ENCODE results near the gene BCORL1. TPM values are rescaled to one million over a fixed set of nuclear protein-coding genes. Genes with fewer than 3 reads are reported as not detected.

The BCORL1 gene
- total and polyA plus RNA-seq, 2 donors (not counting 3 experiments of a cell fraction or from before 2014, with no cell fraction given): 1.8 to 13.1 TPM

GRCh38 chrX:129954804-129955203, 27.6 kb upstream of the BCORL1 start:
- ChIA-PET CTCF (no interaction called here), POLR2A (no interaction called here)
- DNase-seq (ENCODE audit: low read depth, low spot score) (no peak), FAIRE-seq (no peak)
- Histone ChIP-seq H3K36me3 (ENCODE audit: control insufficient read depth in 2 of 2, extremely low read depth in 1 of 2, insufficient read depth in 2 of 2, low read length in 2 of 2) (no peaks in the 10 kb centered on the region), H2AFZ (ENCODE audit: low read depth, low read length) (no peak overlapping the region), H3K9me3 (replicated peaks; ENCODE audit: control insufficient read depth, insufficient read depth, low read length) (no peaks in the 10 kb centered on the region), H3K27ac (ENCODE audit: insufficient read depth, low read depth, low read length) (no peak overlapping the region), H3K9me1 (replicated peaks; ENCODE audit: control insufficient read depth, extremely low read depth, insufficient read depth, low read length) (no peaks in the 10 kb centered on the region), H3K4me1 (ENCODE audit: control insufficient read depth, extremely low read depth, insufficient read depth, low read length) (peaks cover 2% of the 10 kb centered on the region), H3K4me2 (ENCODE audit: insufficient read depth, low read length) (no peak overlapping the region), H3K9ac (replicated peaks; ENCODE audit: extremely low read depth, insufficient read depth, low read length) (no peak overlapping the region), H4K20me1 (replicated peaks; ENCODE audit: control insufficient read depth, extremely low read depth, insufficient read depth, low read length) (no peaks in the 10 kb centered on the region), H3K79me2 (ENCODE audit: control insufficient read depth, insufficient read depth, low read length) (no peaks in the 10 kb centered on the region), H3K4me3 (replicated peaks in 1 of 3; ENCODE audit: insufficient read depth in 1 of 3, low read depth in 1 of 3, low read length in 3 of 3) (no peak overlapping the region), H3K27me3 (ENCODE audit: control insufficient read depth in 2 of 2, insufficient read depth in 2 of 2, low read length in 2 of 2) (no peaks in the 10 kb centered on the region)
- dilution Hi-C loops (cut with MboI; ENCODE audit: extremely low pct_ligation_motif_present, low sequenced_read_pairs) (no loop called here), intact Hi-C loops (cut with micrococcal nuclease) (no loop called here)
- TF ChIP-seq POLR2A (IDR thresholded peaks at IDR 0.05; ENCODE audit: low read depth, low read length) (no peak), POLR2AphosphoS5 (IDR thresholded peaks at IDR 0.05; ENCODE audit: insufficient read depth, low read depth, low read length) (no peak), CTCF (IDR thresholded peaks at IDR 0.05; ENCODE audit: extremely low read depth in 1 of 2, insufficient read depth in 1 of 2, low read depth in 1 of 2, low read length in 2 of 2) (no peak), GATA2 (IDR thresholded peaks at IDR 0.05; ENCODE audit: insufficient read depth, insufficient read length, low read depth, low read length) (no peak), EZH2 (IDR thresholded peaks at IDR 0.05; ENCODE audit: borderline replicate concordance, low read depth, low read length, severe bottlenecking) (no peak), MYC (IDR thresholded peaks at IDR 0.05; ENCODE audit: low read depth, low read length) (no peak), MAX (IDR thresholded peaks at IDR 0.05; ENCODE audit: insufficient read depth, insufficient read length) (no peak), JUN (IDR thresholded peaks at IDR 0.05; ENCODE audit: borderline replicate concordance, insufficient read depth, insufficient read length, low read depth) (no peak), FOS (IDR thresholded peaks at IDR 0.05; ENCODE audit: borderline replicate concordance, insufficient read depth, low read length) (no peak)
- no TSS peak for BruUV-seq (replicated peaks)

Measured in endothelial cell of umbilical vein (primary cell).